HT-29 (cell line): ENCODE measurements around the gene PALLD. TPM values are rescaled to one million over a fixed set of nuclear protein-coding genes. Genes with fewer than 3 reads are reported as not detected.

Experiments used
- DNase-seq: peaks from one replicate; pipeline ENCODE4 v3.0.0-alpha.2; 2015; ENCODE audit warnings: low spot score
- total RNA-seq: library from RNA; depleted of rRNA; stranded (reverse); fragments of >200 nt; shearing (Covaris generic); gene quantifications from 2 replicates; pipeline ENCODE4 v1.2.3, GENCODE V29; 2014

PALLD gene
- total RNA-seq, 1 experiment from 2014 or later, result 1.3 TPM

DNA sequence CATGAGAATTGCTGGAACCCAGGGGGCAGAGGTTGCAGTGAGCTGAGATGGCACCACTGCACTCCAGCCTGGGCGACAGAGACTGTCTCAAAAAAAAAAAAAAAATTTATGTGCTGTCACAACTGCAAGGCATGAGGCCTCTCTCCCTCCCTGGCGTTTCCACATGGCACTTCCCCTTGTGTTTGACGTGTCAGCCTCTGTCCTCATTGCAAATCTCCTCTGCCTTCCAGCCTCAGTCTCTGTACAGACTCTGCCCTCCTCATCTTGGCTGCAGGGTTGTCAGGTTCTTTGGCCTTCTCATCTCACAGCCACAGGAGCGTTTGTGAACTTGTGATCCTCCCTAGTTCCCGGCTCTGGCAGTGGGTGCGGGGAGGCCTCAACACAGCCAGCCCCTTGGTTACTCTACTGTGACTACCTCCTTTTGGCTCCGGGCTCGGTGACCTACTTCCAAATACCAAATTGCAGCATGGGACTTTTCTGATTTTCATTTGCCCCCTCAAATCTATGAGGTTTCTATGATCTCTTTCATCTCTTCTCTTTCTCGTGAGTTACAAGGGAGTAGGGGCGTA lies 263.2 kb downstream of the PALLD start:
- no peak for DNase-seq

DNA sequence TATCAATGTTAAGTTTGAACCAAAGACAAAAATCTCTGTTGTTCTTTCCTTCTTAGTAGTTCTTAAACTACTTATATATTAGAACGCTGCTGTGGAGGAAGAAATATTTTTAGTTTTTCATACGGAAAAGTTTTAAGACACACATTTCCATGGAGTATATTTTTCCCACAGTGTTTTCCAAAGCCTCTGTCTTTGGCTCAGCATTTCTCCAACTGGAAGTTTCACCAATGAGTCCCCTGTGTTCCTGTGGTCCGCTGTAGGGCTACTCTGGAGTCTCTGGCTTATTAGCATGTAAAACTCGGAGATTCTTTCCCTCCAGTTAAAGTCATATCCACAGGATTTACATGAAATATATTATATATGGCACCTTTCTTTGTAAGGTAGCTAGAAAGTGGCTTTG lies 264.2 kb downstream of the PALLD start:
- DNase-seq, result no peak

DNA sequence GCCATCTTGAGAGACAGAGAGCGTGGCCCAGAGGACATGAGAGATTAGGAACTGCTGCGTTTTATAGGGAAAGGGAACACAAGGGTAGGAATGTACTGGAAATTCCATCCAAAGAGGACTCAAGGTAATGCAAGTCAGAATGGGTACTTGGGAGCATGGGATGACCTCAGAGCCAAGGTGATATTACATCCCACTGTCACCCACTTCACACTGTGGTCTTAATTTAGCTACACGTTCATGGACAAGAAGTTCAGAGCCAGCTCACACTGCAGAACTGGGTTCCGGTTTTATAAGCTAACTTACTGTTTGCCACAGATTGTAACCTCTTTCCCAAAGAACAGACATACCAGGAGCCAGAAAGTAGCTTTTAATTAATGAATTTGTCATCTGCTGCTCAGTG lies 268.5 kb downstream of the PALLD start:
- no peak for DNase-seq

DNA sequence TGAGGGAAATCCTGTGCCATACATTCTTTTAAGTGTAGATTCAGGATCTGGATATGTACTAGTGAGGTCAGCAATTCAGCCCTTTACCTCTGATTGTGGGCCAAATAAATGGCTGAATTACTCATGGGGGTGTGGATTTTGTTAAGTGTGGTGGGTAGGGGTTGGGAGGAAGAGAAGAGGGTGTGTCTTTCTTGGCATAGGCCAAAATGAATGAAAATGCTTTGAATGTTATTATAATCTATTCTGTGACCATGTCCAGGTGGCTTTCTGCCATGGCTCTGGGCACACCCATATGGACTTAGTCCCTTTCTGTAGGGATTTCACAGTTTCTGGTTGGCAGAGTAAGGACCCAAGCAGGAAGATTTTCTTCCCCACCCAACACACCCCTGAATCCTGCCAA lies 268.9 kb downstream of the PALLD start:
- peak; percentile 16 for DNase-seq

DNA sequence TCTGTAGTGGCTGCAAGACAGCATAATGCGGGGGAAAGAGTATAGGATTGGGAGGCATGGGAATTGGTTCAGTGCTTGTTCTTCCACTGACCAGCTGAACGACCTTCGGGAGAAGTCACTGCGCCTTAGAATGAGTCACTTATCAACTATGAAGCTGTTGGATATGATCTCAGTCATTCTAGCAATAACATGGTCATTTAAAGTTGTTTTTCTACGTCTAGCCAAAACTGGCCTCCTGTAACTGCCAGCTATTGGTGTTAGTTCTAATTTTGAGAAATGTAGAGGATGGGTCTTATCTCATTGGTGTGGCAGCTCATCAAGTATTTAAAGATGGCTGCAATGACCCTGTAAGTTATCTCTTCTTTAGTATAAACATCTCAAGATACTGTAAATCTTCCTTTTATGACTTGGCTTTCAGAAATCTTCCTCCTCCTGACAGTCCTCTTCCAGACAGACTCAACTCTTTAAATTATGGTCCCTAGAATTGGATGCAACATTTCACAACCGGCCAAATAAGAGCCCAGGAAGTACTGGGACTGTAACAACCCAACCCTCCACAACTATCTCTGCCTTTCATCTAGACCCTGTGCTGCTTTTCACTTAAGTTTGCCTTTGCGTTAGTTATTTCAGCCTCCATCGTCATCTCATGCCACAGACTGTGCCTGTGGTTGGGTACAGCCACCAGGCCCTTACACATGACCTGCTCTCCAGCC lies 269.9 kb downstream of the PALLD start:
- peak; percentile 31 for DNase-seq

DNA sequence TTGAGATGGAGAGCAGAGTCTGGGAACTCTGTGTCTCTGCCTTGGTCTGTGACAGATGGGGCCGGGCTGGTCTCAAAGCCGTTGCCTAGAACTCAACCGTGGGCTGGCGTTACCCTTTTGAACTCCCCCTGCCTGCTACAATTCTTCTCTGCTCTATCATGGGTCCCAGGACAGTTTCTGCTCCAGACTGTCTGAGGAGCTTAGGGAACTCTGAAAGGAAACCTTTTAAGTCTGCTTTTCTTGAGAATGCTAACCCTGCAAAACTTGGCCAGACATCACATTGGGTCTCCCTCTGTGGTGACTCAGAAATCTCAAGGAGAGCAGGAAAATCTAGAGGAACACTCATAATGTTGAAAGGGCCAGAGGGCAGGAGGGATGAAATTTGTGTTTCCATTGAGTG lies 272.6 kb downstream of the PALLD start:
- DNase-seq, result no peak

DNA sequence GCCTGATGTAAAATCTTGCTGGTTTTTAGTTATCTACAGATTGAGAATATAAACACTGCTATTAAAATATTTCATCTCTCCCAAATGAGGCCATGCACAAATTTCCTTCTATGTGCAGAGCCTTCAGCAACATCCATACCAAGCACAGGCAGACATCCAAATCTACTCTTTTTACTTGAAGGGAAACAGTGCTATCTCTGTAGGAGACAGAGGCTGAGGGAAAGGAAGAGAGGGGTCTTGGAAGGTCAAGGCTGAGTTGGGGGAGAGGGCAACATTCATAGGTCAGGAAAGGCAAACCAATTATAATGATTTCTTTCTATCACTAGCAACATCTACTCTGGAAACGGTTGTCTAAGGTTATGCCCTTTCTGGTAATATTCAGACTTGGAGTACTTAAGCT lies 273.0 kb downstream of the PALLD start:
- no peak for DNase-seq

DNA sequence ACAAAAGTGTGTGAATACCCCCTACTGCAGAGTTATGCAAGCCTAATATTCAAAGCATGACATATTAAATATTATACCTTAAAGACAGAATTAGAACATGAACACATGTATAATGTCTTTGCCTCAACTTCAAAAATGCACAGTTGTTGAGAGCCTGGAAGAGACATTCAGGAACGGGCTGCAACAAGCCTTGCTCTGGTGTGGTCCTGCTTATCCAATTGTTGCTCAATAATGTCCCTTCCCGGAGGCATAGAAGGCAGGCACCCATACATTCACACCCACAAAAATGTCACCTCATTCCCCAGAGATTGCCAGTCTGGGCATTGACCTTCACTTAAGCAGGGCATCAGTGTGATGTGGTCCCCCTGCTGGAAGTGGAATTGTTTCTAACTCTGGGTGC lies 274.4 kb downstream of the PALLD start:
- no peak for DNase-seq

DNA sequence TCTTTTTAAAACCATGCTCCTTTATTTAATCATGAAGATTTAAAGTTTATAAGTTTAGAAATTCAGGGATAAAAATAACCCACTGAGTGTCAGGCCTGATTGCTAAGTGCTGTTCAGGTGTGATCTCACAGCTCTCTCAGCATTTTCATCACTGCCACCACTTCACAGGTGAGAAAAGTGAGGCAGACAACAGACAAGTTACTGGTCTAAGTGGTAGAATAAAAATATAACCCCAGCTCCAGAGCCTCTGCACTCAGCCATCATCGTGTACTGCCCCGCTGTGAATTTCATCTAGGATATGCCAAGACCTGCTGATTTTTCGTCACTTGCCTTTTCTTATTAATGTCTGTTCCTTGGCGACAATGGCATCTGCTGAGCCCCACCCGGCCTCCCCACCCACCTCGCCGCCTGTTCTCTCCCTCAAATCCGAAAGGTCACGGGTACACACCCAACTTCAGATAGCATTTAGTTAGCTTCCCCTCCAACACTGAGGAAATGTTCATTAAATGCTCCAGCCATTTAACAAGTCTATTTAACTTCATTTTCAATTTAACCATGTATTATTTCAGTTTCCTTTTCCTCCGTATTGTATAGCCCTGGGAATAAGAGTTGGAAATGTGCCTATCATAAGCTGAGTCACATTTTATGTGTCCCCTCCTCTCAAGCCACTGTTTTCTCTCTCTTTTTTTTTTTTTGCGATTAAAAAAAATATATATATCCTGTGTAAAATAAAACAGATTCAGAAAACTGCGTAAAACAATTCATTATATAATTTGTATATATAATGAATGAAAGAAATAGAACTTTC lies 276.7 kb downstream of the PALLD start:
- DNase-seq, result peak; percentile 18

DNA sequence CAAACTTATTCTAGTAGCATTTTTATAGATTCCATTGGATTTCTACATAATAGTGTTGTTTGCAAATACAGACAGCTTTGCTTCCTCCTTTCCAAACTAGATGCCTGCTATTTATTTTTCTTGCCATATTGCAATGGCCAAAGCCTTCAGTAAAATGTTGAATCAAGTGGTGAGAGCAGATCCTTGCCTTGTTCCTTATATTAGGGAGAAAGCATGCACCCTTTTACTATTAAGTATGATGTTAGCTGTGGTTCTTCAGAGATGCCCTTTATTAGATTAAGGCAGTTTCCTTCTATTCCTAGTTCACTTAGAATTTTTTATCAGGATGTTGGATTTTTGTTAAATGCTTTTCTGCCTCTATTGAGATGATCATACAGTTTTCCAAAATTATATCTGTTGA lies 279.5 kb downstream of the PALLD start:
- DNase-seq, result no peak

DNA sequence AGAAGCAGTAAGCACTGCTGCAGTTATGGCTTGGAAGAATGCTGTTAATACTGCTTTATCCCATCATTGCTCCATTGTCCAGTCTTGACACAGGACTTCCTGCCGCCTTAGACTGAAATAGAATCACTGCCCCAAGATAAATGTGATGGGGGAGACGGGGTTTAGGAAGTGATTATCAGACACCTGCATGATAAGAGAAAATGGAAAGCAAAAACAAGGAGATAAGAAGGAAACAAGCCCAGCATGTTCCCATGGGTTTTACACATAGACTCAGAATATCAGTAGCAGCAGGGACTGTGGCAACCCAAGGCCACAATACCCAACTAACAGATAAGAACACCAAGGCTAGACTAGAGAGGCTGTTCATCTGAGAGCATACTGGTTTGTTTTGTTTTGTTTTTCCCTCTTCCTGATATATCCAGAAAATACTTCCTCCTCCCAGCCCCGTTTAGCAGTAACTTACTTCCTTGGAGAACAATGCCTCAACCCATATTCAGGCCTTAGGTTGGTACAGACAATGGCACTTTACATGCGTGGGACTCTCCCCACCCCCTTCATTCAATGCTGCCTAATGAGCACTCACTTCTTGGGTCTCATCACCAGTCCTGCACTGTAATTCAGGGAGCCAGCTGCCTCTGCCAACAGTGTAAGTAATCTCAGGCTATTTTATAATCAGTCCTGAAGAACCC lies 280.6 kb downstream of the PALLD start:
- DNase-seq, result no peak

DNA sequence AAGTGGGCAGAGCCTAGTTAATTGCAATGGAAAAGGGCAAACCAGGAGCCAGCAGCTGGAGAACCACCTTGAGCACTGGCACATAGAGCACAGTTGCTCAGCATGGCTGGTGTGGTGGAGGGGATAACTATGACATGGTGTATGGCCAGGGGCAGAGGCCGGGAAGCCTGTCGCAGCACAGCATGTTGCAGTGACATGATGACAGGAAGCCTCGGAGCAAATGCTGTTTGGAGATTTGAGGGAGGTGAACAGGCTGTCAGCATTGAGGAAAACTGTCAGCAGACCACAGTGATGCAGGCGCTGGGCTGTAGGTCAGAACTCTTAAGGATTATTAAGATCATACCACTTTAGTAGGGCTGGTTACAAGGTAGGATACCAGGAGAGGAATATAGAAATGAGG lies 284.5 kb downstream of the PALLD start:
- no peak for DNase-seq

DNA sequence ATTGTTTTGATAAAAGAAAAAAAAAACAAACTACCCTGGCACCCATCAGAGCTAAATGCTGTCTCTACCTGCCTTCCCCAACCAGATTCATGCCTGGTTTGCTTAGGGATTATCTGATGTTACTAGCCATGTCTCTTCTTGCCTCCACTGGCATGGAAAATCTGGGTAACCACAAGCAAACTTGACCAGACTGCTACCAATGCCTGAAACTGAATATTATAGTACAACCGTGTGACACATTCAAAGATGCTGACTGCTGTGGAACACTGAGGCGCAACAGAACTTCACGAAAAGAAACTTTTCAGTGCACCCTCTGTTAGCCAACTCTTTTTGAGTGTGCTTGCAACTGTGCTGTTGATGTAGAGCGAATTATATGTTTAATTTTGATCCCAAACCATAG lies 285.1 kb downstream of the PALLD start:
- DNase-seq, result no peak

DNA sequence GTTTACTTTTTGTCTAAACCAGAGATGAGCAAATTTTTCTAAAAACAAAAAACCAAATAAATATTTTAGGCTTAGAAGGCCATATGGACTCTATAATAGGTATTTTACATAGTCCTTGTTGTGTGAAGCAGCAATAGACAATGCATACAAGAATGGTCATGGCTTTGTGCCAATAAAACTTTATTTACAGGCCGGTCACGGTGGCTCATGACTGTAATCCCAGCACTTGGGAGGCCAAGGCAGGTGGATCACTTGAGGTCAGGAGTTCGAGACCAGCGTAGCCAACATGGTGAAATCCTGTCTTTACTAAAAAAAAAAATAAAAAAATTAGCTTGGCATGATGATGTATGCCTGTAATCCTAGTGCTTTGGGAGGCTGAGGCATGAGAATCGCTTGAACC lies 285.6 kb downstream of the PALLD start:
- DNase-seq, result no peak

DNA sequence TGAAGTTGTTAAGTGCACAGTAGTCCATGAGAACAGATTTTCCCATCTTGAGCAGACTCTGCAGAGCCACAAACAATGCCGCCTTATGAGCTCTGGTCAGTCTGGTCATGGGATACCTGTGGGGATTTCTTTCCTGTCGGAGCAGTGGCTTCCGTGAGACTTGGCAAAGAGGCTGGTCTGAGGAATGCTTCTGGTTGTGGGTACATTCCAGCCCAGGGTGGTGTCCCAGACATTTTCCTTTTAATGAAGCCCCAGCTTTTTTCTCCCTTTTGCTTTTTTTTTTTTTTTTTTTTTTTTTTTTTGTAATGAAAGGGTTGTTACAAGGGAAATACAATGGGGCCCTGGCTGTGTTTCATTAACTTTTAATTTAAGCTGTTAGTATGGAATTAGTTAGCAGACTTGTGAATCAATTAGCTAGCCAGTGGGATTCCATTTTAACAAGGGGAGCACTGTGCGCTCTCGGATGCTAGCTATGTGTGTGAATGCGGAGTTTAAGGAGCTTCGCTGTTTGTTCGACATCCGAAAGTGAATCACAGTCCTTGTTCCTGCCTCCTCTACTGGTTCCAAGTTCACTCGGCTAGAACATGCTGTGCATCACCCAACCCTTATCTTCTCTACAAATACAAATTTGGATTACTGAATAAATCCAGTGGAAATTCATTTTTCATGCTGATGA lies 288.1 kb downstream of the PALLD start:
- peak; percentile 71 for DNase-seq

DNA sequence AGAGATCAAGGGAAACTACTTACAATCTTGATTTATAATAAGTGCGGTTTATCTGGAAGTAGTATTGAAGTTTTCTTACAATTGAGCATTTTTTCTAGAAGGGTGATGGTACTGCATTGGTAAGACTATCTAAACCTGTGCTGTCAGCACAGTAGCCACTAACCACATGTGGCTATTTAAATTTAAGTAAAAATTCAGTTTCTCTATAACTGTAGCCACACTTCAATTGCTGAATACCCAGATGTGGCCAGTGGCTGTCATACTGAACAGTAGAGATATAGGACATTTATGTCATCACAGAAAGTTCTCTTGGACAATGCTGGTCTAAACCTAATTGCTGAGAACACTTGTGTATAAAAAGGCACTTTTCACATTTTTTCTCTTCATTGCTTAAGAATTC lies 290.5 kb downstream of the PALLD start:
- DNase-seq, result no peak

DNA sequence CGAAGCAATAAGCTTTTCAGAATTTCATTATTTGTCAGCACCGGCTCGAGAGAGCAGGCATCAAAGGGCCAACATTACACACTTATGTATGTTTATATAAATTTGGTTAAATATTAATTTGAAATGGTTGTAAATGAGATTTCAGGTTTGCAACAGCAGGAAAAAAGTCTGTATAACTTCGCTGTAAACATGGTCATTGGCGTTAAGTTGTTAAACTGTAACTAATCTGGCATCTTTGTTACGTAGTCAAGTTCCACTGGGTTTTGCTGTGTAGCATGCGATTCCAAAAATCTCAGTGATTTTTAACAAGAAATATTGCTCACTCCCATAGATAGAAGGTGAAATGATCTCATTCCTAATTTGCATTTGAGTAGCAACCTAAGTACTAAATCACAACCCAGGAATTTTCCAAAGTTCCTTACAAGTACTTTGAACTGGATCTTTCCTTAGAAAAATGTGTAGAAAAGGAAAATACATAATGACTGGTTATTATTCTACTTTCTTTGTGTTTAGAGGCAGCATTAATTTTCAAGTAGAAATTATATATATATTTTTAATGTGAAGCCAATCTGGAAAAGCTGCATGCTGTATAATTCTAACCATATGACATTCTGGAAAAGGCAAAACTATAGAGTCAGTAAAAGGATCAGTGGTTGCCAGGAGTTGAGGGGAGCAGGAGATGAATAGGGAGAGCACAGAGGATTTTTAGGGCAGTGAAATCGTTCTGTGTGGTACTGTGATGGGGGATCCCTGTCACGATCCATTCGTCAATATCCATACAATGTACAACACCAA lies 291.1 kb downstream of the PALLD start:
- peak; percentile 31 for DNase-seq

DNA sequence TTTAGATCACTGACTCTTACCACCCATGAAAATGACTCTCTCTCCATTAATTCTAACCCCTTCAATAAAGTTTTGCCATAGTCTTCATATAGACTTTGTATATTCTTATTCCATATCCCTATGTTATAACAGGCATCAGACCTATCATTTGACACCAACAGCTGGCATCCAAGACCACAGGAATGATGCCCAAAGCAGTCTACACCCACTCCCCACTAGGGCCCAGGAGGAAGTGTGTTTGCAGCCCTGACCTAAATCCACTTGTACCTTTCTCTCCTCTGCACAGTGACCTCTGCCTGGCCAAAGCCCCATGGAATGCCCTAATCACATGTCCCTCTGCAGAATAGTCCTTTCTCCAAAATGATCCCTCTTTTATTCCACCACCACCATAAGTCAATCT lies 294.0 kb downstream of the PALLD start:
- no peak for DNase-seq

DNA sequence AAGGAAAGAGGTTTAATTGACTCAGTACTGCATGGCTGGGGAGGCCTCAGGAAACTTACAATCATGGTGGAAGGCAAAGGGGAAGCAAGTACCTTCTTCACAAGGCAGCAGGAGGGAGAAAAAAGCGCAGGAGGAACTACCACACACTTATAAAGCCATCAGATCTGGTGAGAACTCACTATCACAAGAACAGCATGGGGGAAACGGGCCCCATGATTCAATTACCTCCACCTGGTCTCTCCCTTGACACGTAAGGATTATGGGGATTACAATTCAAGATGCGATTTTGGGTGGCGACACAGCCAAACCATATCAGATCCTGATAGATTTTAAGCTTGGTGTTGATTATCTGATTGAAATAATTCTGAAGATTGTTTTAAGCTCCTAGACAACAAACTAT lies 294.5 kb downstream of the PALLD start:
- DNase-seq, result no peak

DNA sequence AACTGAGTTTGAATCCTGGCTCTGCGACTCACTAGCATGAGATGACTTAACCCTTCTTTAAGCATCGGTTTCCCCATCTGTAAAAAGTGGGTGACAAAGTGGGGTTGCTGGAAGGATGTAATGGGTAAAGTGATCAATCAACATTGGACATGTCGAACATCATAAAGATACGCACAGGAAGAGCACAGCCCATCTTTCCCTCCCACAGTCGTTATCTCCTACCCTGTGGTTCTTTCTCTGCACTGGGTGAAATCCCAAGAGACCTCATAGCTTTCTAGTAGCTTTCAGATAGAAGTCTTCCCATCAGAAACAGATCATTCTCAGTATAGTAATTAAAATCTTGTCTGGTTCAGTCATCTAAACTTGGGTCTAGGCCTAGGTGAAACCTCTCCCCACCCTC lies 296.7 kb downstream of the PALLD start:
- DNase-seq, result no peak
